ENCODE results near the gene FREY1.

Gene FREY1

GRCh38 chr11:45935349-45936064 lies 28.4 kb upstream of the FREY1 start:
- Histone ChIP-seq H3K79me2 (ENCODE audit: insufficient read depth, low read length) (no peaks in the 10 kb centered on the region), H3K9me2 (replicated peaks; ENCODE audit: low read depth, low read length) (no peaks in the 10 kb centered on the region), H3K9me3 (ENCODE audit: insufficient read depth, low read depth, low read length) (no peaks in the 10 kb centered on the region), H3K9ac (ENCODE audit: low read depth, low read length, poor library complexity, severe bottlenecking) (no peak overlapping the region), H2AFZ (ENCODE audit: low read length) (no peak overlapping the region), H3F3A (ENCODE audit: low read depth) (no peaks in the 10 kb centered on the region), H3K4me2 (ENCODE audit: low read depth, low read length, poor library complexity, severe bottlenecking) (no peak overlapping the region), H3K4me1 (ENCODE audit: insufficient read depth, low read length, poor library complexity, severe bottlenecking) (no peaks in the 10 kb centered on the region), H4K20me1 (ENCODE audit: insufficient read depth, low read length, poor library complexity, severe bottlenecking) (no peaks in the 10 kb centered on the region), H3K4me3 (ENCODE audit: low read length, poor library complexity, severe bottlenecking) (no peak overlapping the region), H3K36me3 (ENCODE audit: insufficient read depth, low read length) (peaks cover 58% of the 10 kb centered on the region; the same call in 1 of the 2 replicates), H3K27me3 (ENCODE audit: insufficient read depth, low read length, poor library complexity, severe bottlenecking) (no peaks in the 10 kb centered on the region)
- no peak for TF ChIP-seq EZH2phosphoT487 (IDR thresholded peaks at IDR 0.05; ENCODE audit: borderline replicate concordance)
- no peak for TF ChIP-seq CTCF (conservative IDR thresholded peaks at IDR 0.05; ENCODE audit: low read length)

- Histone ChIP-seq H3K4me3 (ENCODE audit: low read length, poor library complexity, severe bottlenecking) (no peak overlapping the region), H4K20me1 (ENCODE audit: insufficient read depth, low read length, poor library complexity, severe bottlenecking) (no peaks in the 10 kb centered on the region), H3K9me2 (replicated peaks; ENCODE audit: low read depth, low read length) (no peaks in the 10 kb centered on the region), H3K9me3 (ENCODE audit: insufficient read depth, low read depth, low read length) (no peaks in the 10 kb centered on the region), H2AFZ (ENCODE audit: low read length) (no peak overlapping the region), H3K79me2 (ENCODE audit: insufficient read depth, low read length) (no peaks in the 10 kb centered on the region), H3K27me3 (ENCODE audit: insufficient read depth, low read length, poor library complexity, severe bottlenecking) (no peaks in the 10 kb centered on the region), H3K4me2 (ENCODE audit: low read depth, low read length, poor library complexity, severe bottlenecking) (no peak overlapping the region), H3K9ac (ENCODE audit: low read depth, low read length, poor library complexity, severe bottlenecking) (no peak overlapping the region), H3K4me1 (ENCODE audit: insufficient read depth, low read length, poor library complexity, severe bottlenecking) (no peaks in the 10 kb centered on the region), H3K36me3 (ENCODE audit: insufficient read depth, low read length) (peaks cover 58% of the 10 kb centered on the region; the same call in 1 of the 2 replicates), H3F3A (ENCODE audit: low read depth) (no peaks in the 10 kb centered on the region)
- no peak for TF ChIP-seq CTCF (conservative IDR thresholded peaks at IDR 0.05; ENCODE audit: low read length)
Measured at GRCh38 chr11:45934580-45935318, 27.7 kb upstream of the FREY1 start.

- Histone ChIP-seq H3F3A (ENCODE audit: low read depth) (no peaks in the 10 kb centered on the region), H3K9me3 (ENCODE audit: insufficient read depth, low read depth, low read length) (no peaks in the 10 kb centered on the region), H3K9ac (ENCODE audit: low read depth, low read length, poor library complexity, severe bottlenecking) (no peak overlapping the region), H3K36me3 (ENCODE audit: insufficient read depth, low read length) (peaks cover 58% of the 10 kb centered on the region; the same call in 1 of the 2 replicates), H3K4me1 (ENCODE audit: insufficient read depth, low read length, poor library complexity, severe bottlenecking) (no peaks in the 10 kb centered on the region), H3K27me3 (ENCODE audit: insufficient read depth, low read length, poor library complexity, severe bottlenecking) (no peaks in the 10 kb centered on the region), H3K9me2 (replicated peaks; ENCODE audit: low read depth, low read length) (no peaks in the 10 kb centered on the region), H3K79me2 (ENCODE audit: insufficient read depth, low read length) (no peaks in the 10 kb centered on the region), H4K20me1 (ENCODE audit: insufficient read depth, low read length, poor library complexity, severe bottlenecking) (no peaks in the 10 kb centered on the region), H3K4me3 (ENCODE audit: low read length, poor library complexity, severe bottlenecking) (no peak overlapping the region), H2AFZ (ENCODE audit: low read length) (no peak overlapping the region), H3K4me2 (ENCODE audit: low read depth, low read length, poor library complexity, severe bottlenecking) (no peak overlapping the region)
- no peak for TF ChIP-seq EZH2phosphoT487 (IDR thresholded peaks at IDR 0.05; ENCODE audit: borderline replicate concordance)
- TF ChIP-seq CTCF (conservative IDR thresholded peaks at IDR 0.05; ENCODE audit: low read length): no peak
Measured at GRCh38 chr11:45933846-45934579, 26.9 kb upstream of the FREY1 start.

Measured in Loucy (cell line).